HG03139 (cell line): ENCODE data around the gene DEDD.

Experiments used
- ATAC-seq: cut with Tn5 transposase; IDR thresholded peaks from one replicate; pipeline ENCODE4 v1.9.1; 2021; ENCODE audit not compliant: unreplicated experiment

DEDD gene

GRCh38 chr1:161096015-161096414, 36.5 kb downstream of the DEDD start:
- no peak for ATAC-seq

GRCh38 chr1:161095230-161095629, 37.2 kb downstream of the DEDD start:
- no peak for ATAC-seq

- no peak for ATAC-seq
Observed at GRCh38 chr1:161094481-161094880, 38.0 kb downstream of the DEDD start.

- no peak for ATAC-seq
Observed at GRCh38 chr1:161092621-161093028, 39.8 kb downstream of the DEDD start.

GRCh38 chr1:161091796-161092507, 40.5 kb downstream of the DEDD start:
- no peak for ATAC-seq

- no peak for ATAC-seq
Observed at GRCh38 chr1:161091093-161091492, 41.4 kb downstream of the DEDD start.

GRCh38 chr1:161090617-161091016, 41.9 kb downstream of the DEDD start:
- ATAC-seq = no peak

GRCh38 chr1:161089938-161090337, 42.5 kb downstream of the DEDD start:
- ATAC-seq = no peak

- no peak for ATAC-seq
Observed at GRCh38 chr1:161089251-161089924, 43.1 kb downstream of the DEDD start, which contains the start of gene NECTIN4. Gene NECTIN4, minus strand, starts transcription at chr1:161089558. Its CDS starts 262 bp downstream, at chr1:161089296.

- no peak for ATAC-seq
Observed at GRCh38 chr1:161088587-161089110, 43.8 kb downstream of the DEDD start.

GRCh38 chr1:161086457-161086856, 46.0 kb downstream of the DEDD start:
- no peak for ATAC-seq

GRCh38 chr1:161085165-161085564, 47.3 kb downstream of the DEDD start:
- no peak for ATAC-seq

- ATAC-seq = no peak
Observed at GRCh38 chr1:161084597-161084988, 47.9 kb downstream of the DEDD start.

GRCh38 chr1:161083748-161084596, 48.5 kb downstream of the DEDD start:
- no peak for ATAC-seq

- no peak for ATAC-seq
Observed at GRCh38 chr1:161082996-161083747, 49.3 kb downstream of the DEDD start.

GRCh38 chr1:161082483-161082882, 50.0 kb downstream of the DEDD start:
- ATAC-seq = no peak

GRCh38 chr1:161081519-161081918, 50.9 kb downstream of the DEDD start:
- no peak for ATAC-seq

GRCh38 chr1:161080441-161081405, 51.7 kb downstream of the DEDD start:
- ATAC-seq = no peak

GRCh38 chr1:161079436-161080110, 52.9 kb downstream of the DEDD start:
- no peak for ATAC-seq
